HT1080 (cell line): ENCODE data around the gene NPIPA3. TPM values are rescaled to one million over a fixed set of nuclear protein-coding genes. Genes with fewer than 3 reads are reported as not detected.
A peak's percentile ranks its signal among the peaks of the same experiment; 100 is the strongest.
"Not testable (repeated sequence)": the region's sequence is repeated elsewhere in the genome, so short reads cannot be mapped to it uniquely, and the experiment has no call there.

ENCODE experiments used
- DNase-seq: peaks from one replicate; pipeline ENCODE4 v3.0.0-alpha.2; 2015; ENCODE audit warnings: low read depth
- polyA plus RNA-seq, 2 experiments: library from polyadenylated mRNA; depleted of rRNA; stranded (reverse); fragments of >200 nt; gene quantifications; 2 replicates each; pipeline ENCODE4 v1.2.3, GENCODE V29; 2015
- total RNA-seq: library from RNA; depleted of rRNA; stranded (reverse); fragments of >200 nt; shearing (Covaris generic); gene quantifications from 2 replicates; pipeline ENCODE4 v1.2.3, GENCODE V29; 2014; rRNA removed

Gene NPIPA3
- total RNA-seq, result 0.82 and 2.6 TPM in 2 replicates
- 0.24 TPM in 1 of 2 replicates, not detected in the other for polyA plus RNA-seq (2015; cell fraction: cytosol; rRNA removed)
- polyA plus RNA-seq (2015; cell fraction: nucleus; rRNA removed), result 3.2 and 5.2 TPM in 2 replicates

DNA sequence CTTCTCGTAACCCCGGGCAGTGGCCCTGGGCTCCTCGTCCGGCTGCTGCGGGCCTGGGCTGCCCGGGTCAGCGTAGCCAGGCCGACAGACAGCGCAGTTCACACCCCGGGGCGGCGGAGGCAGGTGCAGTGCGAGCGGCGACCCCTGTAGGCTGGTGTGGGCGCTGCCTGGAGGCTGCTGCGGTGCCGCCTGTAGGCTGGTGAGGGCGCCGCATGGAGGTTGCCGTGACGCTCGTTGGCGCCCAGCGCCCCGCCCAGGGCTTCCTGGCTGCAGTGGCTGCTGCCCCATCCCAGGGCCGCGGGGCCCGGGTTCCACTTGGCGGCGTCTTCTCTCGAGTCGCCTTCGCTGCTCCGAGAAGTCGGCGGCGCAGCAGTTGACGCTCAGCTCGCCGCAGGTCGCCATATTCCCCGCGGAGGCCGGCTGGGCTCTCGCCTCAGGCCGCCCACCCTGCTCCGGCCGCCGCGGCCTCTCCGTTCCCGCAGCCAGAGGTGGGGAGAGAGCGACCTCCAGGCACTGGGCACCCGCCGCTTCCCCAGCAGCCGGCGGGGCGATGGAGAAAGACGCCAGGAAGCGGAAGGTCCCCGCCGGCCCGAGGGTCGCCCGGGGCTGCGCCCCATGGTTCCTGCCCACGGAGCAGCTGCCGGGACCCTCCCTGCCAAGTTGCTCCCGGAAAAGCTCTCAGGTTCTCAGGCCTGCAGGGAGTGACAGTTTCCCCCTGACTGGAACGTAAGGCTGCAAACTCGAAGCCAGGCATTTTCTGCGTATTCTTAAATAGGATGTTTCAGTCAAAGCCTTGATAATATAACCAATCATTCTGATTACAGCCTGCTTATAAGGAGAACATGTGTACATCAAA lies at the start of gene NPIPA3:
Gene NPIPA3 (plus strand): TSS at position 256 of the 856 bp plus-strand sequence. CDS start 5,533 bp downstream, outside the sequence.
- not testable (repeated sequence) for DNase-seq

GRCh38 chr16:14658063-14658462 lies 45.1 kb upstream of the NPIPA3 start:
- no peak for DNase-seq

DNA sequence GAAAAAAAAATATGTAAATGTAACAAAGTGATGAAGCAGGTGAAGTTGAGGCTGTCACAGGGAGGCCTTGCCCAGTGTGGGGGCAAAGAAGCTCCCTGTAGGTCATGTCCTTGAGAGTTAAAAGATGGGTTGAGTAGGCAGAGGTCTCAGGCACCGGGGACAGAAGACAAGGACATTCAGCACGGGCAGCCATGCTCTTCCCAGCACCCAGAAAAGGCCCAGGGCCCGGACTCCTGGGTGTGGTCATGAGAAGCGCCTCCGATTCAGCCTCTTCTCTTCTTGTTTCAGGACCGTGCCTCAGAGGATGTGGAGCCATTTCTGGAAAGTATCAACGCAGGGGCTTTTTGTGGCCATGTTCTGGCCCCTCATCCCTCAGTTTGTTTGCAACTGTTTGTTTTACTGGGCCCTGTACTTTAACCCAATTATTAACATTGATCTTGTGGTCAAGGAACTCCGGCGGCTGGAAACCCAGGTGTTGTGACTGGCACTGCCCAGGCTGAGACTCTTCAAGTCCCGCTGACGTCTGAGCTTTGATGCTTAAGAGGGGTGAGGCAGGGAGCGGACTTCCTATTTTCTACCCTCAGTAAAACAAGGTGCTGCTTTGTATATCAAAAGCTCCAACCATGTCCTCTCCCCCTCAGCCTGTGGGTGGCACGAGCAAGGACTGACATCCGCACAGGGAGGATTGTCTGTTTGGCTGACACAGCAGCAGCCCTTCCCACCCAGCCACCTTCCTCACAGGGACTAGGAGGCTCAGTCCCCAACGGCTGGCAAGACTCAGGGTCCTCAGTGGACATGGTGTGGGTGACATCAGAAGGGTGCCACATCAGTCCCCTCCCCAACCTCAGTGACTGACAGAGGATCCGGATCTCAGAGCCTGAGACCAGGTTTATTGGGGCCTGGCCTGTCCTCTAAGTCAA lies 35.6 kb upstream of the NPIPA3 start:
- no peak for DNase-seq

DNA sequence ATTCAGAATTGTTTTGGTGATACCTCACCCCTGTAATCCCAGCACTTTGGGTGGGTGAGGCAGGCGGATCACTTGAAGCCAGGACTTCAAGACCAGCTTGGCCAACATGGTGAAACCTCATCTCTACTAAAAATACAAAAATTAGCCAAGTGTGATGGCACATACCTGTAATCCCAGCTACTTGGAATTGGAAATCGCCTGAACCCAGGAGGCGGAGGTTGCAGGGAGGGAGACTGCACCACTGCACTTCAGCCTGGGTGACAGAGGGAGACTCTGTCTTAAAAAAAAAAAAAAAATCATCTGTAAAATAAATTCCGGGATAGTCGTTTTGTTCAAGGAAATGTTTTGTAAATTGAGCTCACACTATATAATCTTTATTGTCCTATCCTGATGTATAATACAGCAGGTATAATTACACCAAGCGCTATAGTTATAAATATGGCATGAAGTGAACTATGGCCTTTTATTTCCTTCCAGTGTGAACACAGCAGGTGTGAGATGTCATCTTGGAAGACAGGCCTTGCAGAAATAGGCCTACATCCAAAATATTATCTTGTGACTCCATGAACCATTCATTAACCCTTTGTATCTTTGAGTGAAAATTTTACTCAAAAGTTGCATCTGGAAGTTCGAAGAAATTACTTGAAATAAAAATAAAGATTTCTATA lies 34.5 kb upstream of the NPIPA3 start:
- no peak for DNase-seq

GRCh38 chr16:14669776-14670175 lies 33.4 kb upstream of the NPIPA3 start:
- DNase-seq, result peak; percentile 10

- DNase-seq, result no peak
These were observed 30.7 kb upstream of the NPIPA3 start for GRCh38 chr16:14672403-14672971.

DNA sequence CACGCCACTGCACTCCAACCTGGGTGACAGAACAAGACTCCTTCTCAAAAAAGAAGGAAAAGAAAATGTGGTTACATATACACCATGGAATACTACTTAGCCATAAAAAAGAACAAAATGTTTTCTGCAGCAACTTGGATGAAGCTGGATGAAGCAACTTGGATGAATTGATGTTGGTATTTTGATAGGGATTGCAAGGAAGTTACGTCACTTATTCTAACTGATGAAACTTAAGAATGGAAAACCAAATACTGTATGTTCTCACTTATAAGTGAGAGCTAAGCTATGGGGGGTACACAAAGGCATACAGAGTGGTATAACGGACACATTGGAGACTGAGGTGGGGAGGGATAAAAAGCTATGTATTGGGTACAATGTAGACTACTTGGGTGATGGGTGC lies 26.6 kb upstream of the NPIPA3 start:
- DNase-seq, result no peak

- DNase-seq, result no peak
These were observed 25.6 kb upstream of the NPIPA3 start for GRCh38 chr16:14677627-14678026.

DNA sequence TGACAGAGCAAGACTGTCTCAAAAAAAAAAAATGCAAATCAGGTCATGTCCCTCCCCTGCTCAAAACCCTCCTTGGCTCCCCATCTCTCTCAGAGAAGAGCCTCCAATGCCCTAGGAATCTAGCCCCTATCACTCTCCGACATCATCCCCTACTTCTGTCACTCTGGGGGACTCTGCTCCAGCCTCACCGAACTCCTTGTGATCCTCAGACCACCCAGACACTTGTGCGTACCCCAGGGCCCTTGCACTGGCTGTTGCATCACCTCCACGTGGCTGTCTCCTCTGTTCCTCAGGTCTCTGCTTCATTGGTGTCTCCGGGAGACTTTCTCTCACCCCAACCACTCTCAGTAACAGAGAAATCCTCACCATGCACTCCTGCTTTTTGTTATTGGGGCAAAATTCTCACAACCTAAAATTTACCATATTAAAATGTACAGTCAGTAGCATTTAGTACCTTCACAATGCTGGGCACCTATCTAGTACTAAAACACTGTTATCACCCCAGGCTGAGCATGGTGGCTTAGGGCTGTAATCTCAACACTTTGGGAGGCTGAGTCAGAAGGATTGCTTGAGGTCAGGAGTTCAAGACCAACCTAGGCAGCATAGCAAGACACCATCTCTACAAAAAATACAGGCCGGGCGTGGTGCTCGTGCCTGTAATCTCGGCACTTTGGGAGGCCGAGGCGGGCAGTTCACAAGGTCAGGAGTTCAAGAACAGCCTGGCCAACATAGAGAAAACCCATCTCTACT lies 24.3 kb upstream of the NPIPA3 start:
- DNase-seq, result no peak

DNA sequence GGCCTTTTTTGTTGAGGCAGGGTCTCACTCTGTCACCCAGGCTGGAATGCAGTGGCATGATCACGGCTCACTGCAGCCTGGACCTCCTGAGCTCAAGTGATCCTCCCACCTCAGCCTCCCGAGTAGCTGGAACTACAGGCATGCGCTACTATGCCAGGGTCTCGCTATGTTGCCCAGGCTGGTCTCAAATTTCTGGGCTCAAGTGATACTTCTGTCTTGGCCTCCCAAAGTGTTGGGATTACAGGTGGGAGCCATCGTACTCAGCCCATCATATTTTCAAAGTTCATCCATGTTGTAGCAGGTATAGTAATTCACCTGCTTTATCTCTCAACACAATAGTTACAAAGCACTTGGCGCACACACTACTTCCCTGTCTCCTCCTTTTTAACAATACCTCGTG lies 22.8 kb upstream of the NPIPA3 start:
- not testable (repeated sequence) for DNase-seq

- no peak for DNase-seq
These were observed 22.1 kb upstream of the NPIPA3 start for GRCh38 chr16:14681115-14681514.

DNA sequence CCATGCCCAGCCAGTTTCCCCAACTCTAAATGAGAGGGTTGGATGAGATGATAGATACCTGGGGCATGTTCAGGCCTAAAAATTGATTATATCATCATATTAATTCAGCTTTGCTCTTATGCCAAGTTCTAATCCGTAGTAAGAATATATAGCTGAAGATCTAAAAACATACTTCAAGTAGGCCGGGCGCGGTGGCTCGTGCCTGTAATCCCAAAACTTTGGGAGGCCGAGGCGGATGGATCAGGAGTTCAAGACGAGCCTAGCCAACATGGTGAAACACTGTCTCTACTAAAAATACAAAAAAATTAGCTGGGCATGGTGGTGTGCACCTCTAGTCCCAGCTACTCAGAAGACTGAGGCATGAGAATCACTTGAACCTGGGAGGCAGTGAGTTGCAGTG lies 21.1 kb upstream of the NPIPA3 start:
- DNase-seq, result no peak

- DNase-seq, result not testable (repeated sequence)
These were observed 17.1 kb upstream of the NPIPA3 start for GRCh38 chr16:14685870-14686793.

DNA sequence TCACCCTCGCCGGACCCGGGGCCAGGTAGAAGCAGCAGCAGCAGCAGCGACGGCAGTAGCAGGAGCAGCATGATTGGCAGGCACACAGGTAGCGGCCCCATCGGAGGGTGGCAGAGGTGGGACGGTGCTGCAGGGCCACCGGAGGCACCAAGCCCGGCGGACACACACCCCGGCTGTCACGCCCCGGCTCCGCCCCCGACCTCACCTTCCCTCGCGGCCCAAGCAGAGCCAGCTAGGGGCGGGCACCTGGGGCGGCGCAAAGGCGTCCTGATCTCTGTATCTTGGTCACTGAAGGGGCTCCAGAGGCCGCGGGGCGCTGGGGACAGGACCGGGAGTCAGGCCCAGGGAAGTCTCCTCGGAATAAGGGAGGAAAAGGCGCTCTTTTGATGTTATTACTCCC lies 9.1 kb upstream of the NPIPA3 start, which contains the start of gene PLA2G10:
Gene PLA2G10 (minus strand): TSS at position 180 of the 400 bp plus-strand sequence. CDS start 79 bp downstream, at position 101.
- DNase-seq, result not testable (repeated sequence)

GRCh38 chr16:14701859-14702258 lies 1.4 kb upstream of the NPIPA3 start:
- not testable (repeated sequence) for DNase-seq

DNA sequence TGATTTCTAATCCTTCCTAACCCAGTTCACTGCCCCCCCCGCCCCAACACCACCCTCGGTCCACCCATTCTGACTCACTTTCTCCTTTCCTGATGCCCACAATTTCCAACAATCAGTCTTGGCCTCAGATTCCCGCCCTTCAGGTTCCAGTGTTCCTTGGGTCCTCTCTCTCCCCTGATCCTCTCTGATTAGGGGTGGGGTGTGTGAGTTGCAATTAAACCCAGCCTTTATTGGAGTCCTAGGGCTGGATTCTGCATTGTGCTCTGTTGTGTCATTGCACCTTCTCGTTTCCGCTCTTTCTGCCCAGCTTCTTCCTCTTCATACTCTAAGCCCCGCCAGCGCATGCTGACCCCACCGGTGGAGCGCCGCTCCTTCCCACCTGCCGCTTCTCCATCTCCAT lies 539 bp upstream of the NPIPA3 start:
- not testable (repeated sequence) for DNase-seq

DNA sequence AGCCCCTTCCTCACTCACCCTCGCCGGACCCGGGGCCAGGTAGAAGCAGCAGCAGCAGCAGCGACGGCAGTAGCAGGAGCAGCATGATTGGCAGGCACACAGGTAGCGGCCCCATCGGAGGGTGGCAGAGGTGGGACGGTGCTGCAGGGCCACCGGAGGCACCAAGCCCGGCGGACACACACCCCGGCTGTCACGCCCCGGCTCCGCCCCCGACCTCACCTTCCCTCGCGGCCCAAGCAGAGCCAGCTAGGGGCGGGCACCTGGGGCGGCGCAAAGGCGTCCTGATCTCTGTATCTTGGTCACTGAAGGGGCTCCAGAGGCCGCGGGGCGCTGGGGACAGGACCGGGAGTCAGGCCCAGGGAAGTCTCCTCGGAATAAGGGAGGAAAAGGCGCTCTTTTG lies 30.0 kb downstream of the NPIPA3 start:
- not testable (repeated sequence) for DNase-seq

GRCh38 chr16:14740832-14741385 lies 37.7 kb downstream of the NPIPA3 start:
- DNase-seq, result not testable (repeated sequence)
